AG20443 (cell line): ENCODE results near the gene LAP3.
"Not testable (repeated sequence)": the region's sequence is repeated elsewhere in the genome, so short reads cannot be mapped to it uniquely, and the experiment has no call there.

Source experiments
- DNase-seq: peaks from one replicate; pipeline ENCODE4 v3.0.0; 2012; ENCODE audit warnings: low spot score, mixed read lengths

LAP3 gene

DNA sequence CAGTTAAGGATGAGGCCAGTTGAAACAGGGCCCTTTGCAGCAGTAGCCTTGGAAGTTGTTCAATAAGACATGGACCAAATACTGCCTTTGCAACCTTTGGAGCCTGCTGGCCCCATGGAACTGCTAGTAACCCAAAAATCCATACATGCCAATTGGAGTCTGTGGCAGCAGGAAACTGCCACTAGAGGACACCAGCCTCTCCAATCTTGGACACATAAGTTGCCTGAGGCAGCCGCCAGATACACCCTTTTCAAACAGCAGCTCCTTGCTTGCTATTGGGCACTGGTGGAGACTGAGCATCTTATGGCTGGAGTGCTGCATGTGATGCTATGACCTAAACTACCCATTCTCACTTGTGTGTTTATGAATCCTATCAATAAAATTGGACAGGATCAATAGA lies 14.8 kb upstream of the LAP3 start:
- DNase-seq: no peak

DNA sequence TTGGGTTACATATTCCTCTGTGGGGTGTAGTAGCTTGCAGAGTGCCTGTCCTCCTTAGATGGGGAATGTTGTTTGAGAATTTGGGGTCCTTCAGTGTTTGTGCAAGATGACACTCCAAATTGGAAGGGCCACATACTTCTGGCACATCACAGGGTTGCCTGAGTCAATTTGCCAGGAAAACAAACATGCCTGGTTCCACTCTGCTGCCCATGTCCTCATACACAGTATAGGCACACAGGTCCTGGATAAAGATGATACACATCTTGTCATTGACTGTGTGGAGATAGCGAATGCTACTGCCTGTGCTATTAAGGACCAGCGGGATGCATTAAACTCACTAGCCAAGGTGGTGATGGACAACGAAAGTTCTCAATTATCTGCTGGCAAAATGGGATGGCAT lies 11.2 kb upstream of the LAP3 start:
- DNase-seq: no peak

DNA sequence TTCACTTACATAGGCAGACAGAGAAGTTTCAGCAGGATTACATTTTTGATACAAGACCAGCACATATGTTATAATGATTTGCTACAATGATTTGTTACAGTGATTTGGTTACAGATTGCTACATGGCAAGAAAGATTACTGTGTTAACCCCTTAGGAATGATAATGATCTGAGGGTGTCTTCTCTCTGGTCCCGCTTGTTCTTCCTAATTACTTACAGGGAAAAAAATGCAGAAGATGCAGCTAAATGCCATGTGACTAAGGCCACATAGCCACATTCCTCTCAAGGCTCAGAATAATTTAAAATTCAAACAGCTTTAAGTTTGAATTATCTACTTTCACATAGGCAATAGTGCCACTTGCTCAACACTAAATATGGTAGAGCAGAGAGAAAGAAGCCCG lies 9.7 kb upstream of the LAP3 start:
- DNase-seq: no peak

DNA sequence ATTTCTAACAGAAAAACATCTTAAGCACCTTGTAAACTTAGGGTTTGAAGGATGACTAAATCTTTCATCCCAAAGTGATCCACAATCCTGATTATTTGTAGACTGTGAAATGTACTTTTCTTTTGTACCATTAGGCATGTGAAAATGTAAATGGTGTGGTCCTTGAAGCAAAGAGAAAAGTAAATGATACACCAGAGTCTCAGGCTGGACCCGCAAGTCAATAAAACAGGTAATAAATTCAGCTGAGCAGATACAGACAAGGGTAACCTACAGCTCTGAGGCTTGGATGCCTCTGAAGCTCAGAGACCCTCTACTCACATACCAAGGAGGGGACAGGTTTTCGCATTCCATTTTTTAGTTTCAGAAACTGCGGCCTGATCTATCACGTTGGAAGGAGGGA lies 2.8 kb upstream of the LAP3 start:
- DNase-seq: no peak

- DNase-seq: not testable (repeated sequence)
Measured at GRCh38 chr4:17575177-17575576, 1.8 kb upstream of the LAP3 start.

DNA sequence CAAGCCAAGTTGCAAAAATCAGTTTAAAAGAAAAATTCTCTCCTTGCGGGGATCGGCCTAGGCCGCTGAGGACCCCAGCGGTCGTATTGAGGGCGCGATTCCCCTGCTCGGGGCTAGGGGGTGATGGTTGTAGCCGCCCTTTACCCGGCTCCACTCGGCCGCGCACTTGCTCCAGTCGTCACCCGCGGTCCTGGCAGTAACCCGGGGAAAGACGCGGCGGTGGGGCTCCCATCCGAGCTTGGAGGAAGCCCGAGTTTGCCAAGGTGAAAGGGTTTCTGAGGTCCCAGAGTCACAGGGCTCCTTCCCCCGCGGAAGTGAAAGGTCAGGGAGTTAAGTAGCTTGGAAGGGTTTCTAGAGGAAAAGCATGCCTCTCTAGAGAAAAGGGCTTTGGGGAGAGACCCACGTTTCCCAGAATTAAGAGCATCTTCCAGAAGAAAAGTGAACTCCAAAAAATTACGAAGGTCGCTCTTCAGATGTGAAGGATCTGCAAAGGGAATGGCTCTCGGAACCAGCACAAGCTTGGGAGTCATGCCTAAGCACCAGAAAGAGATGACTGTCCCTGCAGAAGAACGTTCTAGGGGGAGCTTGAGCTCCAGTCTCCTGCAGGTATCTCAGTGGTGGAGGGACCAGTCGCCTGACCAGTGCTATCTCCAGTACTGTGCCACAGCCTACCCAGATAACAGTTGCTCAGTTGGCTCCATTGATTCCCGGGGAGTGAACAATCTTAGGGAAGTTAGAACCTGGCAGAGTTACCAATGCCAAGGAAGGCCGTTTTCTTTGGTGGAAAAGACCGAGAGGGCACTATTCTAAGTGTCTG lies 875 bp downstream of the LAP3 start:
- DNase-seq: peak; percentile 45

DNA sequence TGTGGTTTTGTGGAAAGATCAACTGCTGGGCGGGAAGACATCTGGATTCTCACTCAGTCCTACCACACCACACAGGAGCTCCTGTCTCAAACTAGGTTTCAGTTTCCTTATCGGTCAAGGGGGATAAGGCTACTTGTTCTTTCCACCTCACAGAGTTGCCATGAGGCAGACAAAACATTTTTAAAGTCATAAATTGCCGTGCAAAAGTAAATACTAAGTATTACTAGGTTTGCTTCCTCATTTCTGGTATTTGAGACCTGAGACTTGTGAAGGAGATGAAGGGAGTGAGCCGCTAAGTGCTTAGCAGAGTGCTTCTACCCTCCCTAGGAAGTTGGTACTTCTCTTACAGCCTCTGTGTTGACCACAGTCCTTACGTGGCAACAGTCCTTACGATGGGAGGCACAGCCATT lies 1.5 kb downstream of the LAP3 start:
- no peak for DNase-seq

DNA sequence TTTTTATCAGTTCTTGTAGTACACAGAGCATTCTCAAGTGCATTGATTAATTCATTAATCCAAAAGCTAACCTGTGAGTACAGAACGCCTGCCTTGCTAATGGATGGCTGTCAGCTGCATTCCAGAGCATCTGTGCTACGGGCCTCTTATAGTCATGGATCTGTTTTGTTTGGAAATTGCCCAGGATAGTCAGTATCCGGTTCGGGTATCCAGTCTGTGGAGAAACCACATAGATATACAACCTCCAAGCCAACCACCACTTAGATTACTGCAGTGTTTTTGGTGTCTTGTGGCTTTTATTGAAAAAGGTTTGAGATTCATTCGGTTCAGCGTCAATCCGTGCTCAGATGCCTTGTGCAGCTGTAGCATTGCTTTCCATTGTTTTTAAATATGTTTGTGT lies 4.0 kb downstream of the LAP3 start:
- peak; percentile 33 for DNase-seq

DNA sequence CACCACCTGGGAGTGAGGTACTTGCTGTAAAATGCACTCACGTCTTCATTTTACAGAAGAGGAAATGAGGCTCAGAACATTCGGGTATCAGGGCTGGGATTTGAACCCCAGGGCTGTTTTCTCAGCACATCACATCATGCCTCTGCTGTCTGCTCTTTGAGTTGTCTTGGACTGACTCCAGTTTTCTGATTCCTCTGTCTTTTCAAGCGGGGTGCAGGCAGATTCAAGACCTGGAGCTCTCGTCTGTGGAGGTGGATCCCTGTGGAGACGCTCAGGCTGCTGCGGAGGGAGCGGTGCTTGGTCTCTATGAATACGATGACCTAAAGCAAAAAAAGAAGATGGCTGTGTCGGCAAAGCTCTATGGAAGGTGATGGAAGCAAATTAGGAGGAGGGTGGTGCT lies 6.3 kb downstream of the LAP3 start:
- DNase-seq: no peak

DNA sequence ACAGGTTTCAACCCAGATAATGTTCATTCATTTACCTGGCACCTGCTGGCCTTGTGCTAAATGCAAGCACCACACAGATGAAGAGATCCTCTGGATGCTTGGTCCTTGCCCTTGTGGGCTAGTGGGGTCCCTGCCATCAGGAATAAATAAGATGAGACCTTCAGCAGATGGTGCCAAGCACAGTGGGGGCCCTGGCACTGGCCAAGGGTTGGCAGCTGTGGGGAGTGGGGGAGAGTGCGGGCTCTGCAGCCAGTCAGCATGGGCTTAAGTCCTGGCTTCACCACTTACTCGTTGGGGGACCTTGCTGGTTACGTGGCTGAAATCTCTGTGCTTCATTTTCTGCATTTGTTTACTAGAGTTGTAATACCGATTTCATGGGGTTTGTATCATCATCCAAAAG lies 6.9 kb downstream of the LAP3 start:
- DNase-seq: no peak

DNA sequence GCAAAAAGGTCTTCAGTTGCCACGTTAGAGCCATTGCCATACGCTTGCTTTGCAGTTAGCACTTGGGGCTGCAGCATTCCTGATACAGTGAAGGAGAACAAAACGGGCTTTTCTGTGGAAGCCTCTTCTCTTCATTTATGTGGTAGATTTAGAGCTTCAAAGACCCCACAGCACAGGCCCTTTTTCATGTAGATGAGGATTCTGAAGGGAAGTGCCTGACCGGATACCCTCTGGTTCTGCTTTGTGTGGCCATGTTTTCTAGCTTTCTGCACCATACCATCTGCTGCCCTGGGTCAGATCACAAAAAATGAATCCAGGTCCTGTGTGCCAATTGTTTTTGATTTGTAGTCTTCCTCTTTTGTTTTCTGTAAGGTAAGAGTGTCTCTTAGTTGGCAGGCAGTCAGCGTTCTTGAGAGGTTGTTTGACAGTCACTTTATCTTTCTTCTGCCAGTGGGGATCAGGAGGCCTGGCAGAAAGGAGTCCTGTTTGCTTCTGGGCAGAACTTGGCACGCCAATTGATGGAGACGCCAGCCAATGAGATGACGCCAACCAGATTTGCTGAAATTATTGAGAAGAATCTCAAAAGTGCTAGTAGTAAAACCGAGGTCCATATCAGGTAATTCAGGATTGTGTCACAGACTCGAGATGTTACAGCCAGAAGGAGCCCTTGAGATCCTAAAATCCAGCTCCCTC lies 7.7 kb downstream of the LAP3 start:
- DNase-seq: no peak

DNA sequence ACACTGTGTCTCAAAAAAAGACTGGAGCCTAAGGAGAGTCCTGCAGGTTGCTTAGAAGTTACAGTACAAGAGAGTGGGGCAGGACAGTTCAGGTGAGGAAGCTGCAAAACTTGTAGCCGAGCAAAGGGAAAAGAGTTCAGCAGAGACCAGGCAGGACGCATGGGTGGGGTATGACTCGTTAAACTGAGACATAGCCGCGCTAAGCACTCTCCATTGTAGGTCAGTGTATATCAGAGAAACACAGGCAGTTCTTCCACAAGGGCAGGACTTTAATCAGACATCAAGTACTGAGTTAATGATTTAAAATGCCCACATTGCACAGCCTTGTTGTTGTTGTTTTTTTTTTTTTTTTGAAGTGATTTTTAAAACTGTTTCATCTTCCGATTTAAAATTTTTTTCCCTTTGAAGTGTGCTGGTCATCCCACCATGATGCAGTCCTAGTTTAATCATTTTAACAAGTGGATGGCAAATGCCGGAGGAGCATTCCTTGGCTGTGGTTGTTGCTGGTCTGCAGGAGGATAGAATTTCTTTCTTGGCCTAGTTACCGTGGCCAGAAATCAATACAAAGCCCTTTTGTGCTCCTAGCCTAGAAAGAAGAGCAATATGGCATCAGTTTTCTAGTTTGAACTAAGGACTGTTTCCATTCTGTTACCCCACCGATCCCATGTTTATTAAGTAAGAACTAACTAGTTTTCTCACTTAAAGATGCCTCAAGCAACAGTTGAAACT lies 10.3 kb downstream of the LAP3 start:
- no peak for DNase-seq

DNA sequence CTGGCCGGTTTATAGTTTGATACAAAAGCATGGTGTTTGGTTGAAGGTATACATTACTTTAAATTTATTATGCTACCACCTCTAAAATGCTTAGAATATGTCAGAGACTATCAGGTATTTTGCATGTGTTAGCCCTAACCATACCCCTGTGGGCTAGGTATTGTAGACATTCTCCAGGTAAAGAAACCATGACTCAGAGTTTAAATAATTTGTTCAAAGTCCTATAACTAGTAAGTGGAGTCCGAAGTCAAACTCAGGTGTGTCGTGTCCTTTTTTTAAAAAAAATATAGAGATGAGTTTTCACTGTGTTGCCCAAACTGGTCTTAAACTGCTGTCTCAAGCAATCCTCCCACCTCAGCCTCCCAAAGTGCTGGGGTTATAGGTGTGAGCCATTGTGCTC lies 12.4 kb downstream of the LAP3 start:
- no peak for DNase-seq

DNA sequence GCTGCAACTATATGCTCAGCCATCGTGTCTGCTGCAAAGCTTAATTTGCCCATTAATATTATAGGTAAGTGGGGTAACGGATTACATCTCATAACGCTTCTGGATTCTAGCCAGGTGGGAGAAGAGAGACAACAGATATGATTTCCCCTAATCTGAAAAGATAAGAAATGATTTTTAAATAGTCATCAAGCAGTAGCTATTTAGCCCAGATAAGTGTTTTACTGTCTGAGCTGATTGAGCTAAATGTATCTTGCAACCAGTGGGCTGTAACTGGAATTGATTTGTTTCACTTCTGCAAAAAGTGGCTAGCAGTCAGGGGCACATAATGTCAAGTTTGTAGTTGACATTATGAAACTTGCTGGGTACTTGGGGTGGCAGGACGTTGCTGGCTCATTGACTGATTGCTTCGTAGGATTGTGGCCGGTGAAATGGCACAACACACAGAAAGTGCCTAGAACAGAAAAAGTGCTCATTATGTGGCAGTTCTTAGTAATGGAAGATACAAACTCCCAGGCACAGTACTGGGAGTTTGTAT lies 18.5 kb downstream of the LAP3 start:
- DNase-seq: no peak

- no peak for DNase-seq
Measured at GRCh38 chr4:17597517-17597916, 20.5 kb downstream of the LAP3 start.

GRCh38 chr4:17599826-17600225 lies 22.8 kb downstream of the LAP3 start:
- DNase-seq: peak; percentile 49

GRCh38 chr4:17605236-17605635 lies 28.2 kb downstream of the LAP3 start:
- no peak for DNase-seq

DNA sequence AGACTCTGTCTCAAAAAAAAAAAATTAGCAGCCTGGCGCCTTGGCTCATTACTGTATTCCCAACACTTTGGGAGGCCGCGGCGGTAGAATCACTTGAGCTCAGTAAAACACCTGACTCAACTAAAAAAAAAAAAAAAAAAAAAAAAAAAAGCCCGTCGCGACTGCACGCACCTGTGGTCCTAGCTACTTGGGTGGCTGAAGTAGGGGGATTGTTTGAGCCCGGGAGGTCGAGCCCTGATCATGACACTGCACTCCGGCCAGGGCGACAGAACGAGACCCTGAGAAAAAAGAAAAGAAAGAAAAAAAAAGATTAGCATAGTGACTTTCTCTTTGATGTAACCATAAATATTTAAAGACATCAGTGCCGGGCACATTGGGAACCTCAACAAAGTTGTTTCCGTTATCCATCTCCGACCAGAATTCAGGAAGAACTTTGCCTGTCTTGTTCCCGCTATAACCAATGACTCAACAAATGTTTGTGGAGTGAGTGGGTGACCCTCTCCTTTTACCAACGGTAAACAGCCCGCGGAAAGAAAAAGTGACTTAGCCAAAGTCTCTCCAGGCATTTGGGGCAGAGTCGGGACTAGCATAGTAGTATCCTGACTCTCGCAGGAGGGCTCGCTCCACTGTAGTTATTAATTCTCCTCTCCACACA lies 36.9 kb downstream of the LAP3 start:
- DNase-seq: peak; percentile 73

DNA sequence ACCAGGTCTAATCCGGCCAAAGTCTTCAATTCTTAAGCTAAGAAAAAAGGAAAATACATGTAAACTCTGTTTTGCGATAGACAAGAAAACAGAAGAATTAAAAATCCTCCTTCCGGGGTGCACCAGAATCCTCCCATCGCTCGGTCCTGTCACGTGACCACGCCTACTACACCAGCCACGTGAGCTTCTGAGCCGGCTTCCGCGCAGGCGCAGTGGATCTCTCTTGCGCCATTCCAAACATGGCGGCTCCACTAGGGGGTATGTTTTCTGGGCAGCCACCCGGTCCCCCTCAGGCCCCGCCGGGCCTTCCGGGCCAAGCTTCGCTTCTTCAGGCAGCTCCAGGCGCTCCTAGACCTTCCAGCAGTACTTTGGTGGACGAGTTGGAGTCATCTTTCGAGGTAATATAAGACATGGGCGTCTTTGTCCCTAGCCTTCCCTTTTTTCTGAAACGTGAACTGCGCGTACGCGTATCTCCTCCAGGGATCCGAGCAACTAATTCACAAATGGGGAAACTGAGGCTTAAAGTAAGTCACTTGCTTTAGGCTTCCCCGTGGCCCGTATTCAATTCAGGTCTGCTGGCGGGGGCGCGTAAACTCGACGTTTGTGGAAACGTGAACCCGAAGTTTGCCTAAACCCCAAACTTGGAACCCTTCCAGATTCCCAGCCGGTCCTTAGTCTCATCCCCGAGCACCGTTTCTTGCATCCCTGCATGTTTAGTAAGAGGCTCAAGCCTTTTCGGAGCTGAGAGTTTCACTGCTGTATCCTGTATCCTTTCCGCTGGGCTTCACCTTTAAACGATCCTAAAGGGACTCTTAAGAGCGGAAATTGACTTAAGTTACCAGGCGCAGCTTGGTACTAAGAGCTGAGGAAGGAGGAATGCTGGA lies 37.7 kb downstream of the LAP3 start, which contains the start of gene MED28:
Gene MED28, plus strand, starts transcription at position 226 of the 884 bp plus-strand sequence. Its CDS starts 14 bp downstream, at position 240.
- peak; percentile 99 for DNase-seq

- no peak for DNase-seq
Measured at GRCh38 chr4:17616283-17616682, 39.3 kb downstream of the LAP3 start.

DNA sequence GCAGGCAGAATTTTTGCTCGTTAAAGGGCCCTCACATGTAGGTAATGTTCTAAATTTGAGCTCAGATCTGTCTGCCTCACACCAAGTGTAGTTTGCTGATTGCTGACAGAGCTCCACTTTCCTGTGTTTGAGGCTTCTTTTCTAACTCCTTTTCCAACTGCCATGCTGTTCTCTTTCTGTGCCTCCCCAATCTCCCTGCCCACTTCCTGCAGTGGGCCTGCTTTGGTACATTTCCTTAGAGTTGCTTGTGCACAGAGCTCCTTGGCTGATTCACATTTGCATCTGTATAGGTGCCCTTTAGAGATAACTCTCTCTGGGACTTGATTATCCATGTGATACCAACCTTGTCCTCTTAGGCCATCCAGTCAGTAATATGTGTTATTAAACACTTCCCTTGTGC lies 41.9 kb downstream of the LAP3 start:
- no peak for DNase-seq
